ENCODE measurements around the gene KLK15. TPM values are rescaled to one million over a fixed set of nuclear protein-coding genes. Genes with fewer than 3 reads are reported as not detected.
A peak's percentile ranks its signal among the peaks of the same experiment; 100 is the strongest.

KLK15 gene
- total RNA-seq, 1 donor from 2014 or later, result not detected

- no peaks in the 10 kb centered on the region for H3K9me3 ChIP-seq (ENCODE audit: low read depth)
- H3K4me2 ChIP-seq, result peak overlapping the region; percentile 57
- peak overlapping the region; percentile 80 for H3K4me3 Mint-ChIP-seq
- H3K27me3 Mint-ChIP-seq (ENCODE audit: insufficient read depth, low read depth), result peaks cover 28% of the 10 kb centered on the region
- H3K36me3 Mint-ChIP-seq, result no peaks in the 10 kb centered on the region
- no peak overlapping the region for H2AFZ ChIP-seq (replicated peaks)
- H3K4me1 Mint-ChIP-seq, result peaks cover 39% of the 10 kb centered on the region
- H4K20me1 ChIP-seq (ENCODE audit: low read depth), result no peaks in the 10 kb centered on the region
- no peaks in the 10 kb centered on the region for H3K9me3 Mint-ChIP-seq
- peak; percentile 68 for DNase-seq (ENCODE audit: low spot score)
- no peaks in the 10 kb centered on the region for H3K36me3 ChIP-seq
- H3K27ac ChIP-seq, result no peak overlapping the region
- TF ChIP-seq EZH2 (IDR thresholded peaks at IDR 0.05), result peak; percentile 50
- TF ChIP-seq CTCF (IDR thresholded peaks at IDR 0.05), result no peak
- TF ChIP-seq EZH2phosphoT487 (IDR thresholded peaks at IDR 0.05), result peak; percentile 57
- H3K9ac ChIP-seq, result no peak overlapping the region
- H3F3A ChIP-seq (ENCODE audit: low read depth), result peaks cover 5% of the 10 kb centered on the region
- peak overlapping the region; percentile 15 for H3K4me3 ChIP-seq
- no peak overlapping the region for H3K27ac Mint-ChIP-seq
- no peaks in the 10 kb centered on the region for H3K79me2 ChIP-seq (ENCODE audit: low read depth)
- peaks cover 85% of the 10 kb centered on the region for H3K27me3 ChIP-seq
- H3K4me1 ChIP-seq, result no peaks in the 10 kb centered on the region
These were observed 55.5 kb downstream of the KLK15 start for GRCh38 chr19:50777830-50778303.

- H3K9me3 Mint-ChIP-seq, result no peaks in the 10 kb centered on the region
- no peak overlapping the region for H3K27ac Mint-ChIP-seq
- H3K9me3 ChIP-seq (ENCODE audit: low read depth), result no peaks in the 10 kb centered on the region
- H3K9ac ChIP-seq, result no peak overlapping the region
- no peak overlapping the region for H3K27ac ChIP-seq
- no peaks in the 10 kb centered on the region for H4K20me1 ChIP-seq (ENCODE audit: low read depth)
- peaks cover 5% of the 10 kb centered on the region for H3F3A ChIP-seq (ENCODE audit: low read depth)
- no peak overlapping the region for H2AFZ ChIP-seq (replicated peaks)
- no peak overlapping the region for H3K4me2 ChIP-seq
- H3K27me3 ChIP-seq, result peaks cover 79% of the 10 kb centered on the region
- peaks cover 35% of the 10 kb centered on the region for H3K4me1 Mint-ChIP-seq
- no peaks in the 10 kb centered on the region for H3K36me3 ChIP-seq
- H3K36me3 Mint-ChIP-seq, result no peaks in the 10 kb centered on the region
- TF ChIP-seq CTCF (IDR thresholded peaks at IDR 0.05), result no peak
- no peak for TF ChIP-seq EZH2 (IDR thresholded peaks at IDR 0.05)
- no peak for TF ChIP-seq EZH2phosphoT487 (IDR thresholded peaks at IDR 0.05)
- H3K79me2 ChIP-seq (ENCODE audit: low read depth), result no peaks in the 10 kb centered on the region
- DNase-seq (ENCODE audit: low spot score), result no peak
- peaks cover 24% of the 10 kb centered on the region for H3K27me3 Mint-ChIP-seq (ENCODE audit: insufficient read depth, low read depth)
- peak overlapping the region; percentile 18 for H3K4me3 Mint-ChIP-seq
- no peak overlapping the region for H3K4me3 ChIP-seq
- no peaks in the 10 kb centered on the region for H3K4me1 ChIP-seq
These were observed 56.1 kb downstream of the KLK15 start for GRCh38 chr19:50777261-50777660.

GRCh38 chr19:50776131-50776530 is 57.2 kb downstream of the KLK15 start:
- H3K27me3 Mint-ChIP-seq (ENCODE audit: insufficient read depth, low read depth), result peaks cover 24% of the 10 kb centered on the region
- TF ChIP-seq EZH2phosphoT487 (IDR thresholded peaks at IDR 0.05) (no peak), CTCF (IDR thresholded peaks at IDR 0.05) (no peak), EZH2 (IDR thresholded peaks at IDR 0.05) (no peak)

More at GRCh38 chr19:50776131-50776530, 57.2 kb downstream of the KLK15 start:
- Histone ChIP-seq H3K27me3 (peaks cover 68% of the 10 kb centered on the region), H3K27ac (no peak overlapping the region), H2AFZ (replicated peaks) (no peak overlapping the region), H3K36me3 (no peaks in the 10 kb centered on the region), H3K4me3 (no peak overlapping the region), H3K9ac (no peak overlapping the region), H3K9me3 (ENCODE audit: low read depth) (no peaks in the 10 kb centered on the region), H3K4me2 (no peak overlapping the region), H3K4me1 (no peaks in the 10 kb centered on the region), H3F3A (ENCODE audit: low read depth) (peaks cover 5% of the 10 kb centered on the region), H4K20me1 (ENCODE audit: low read depth) (no peaks in the 10 kb centered on the region), H3K79me2 (ENCODE audit: low read depth) (no peaks in the 10 kb centered on the region)
- H3K36me3 Mint-ChIP-seq, result no peaks in the 10 kb centered on the region
- H3K9me3 Mint-ChIP-seq, result no peaks in the 10 kb centered on the region
- DNase-seq (ENCODE audit: low spot score), result no peak
- H3K27ac Mint-ChIP-seq, result no peak overlapping the region
- H3K4me1 Mint-ChIP-seq, result peaks cover 35% of the 10 kb centered on the region
- no peak overlapping the region for H3K4me3 Mint-ChIP-seq

Small RNA genes within 50 kb of the gene (small RNA-seq; reads per million reads assigned to genes)
- gene SNORD88A, result 240 reads per million, percentile 99 among the genes with 10 or more reads in this experiment
- not detected for gene SNORD88B
- not detected for gene SNORD88C

Other genes starting within 250 kb of the KLK15 start
- 0.41 and 1.1 TPM in 2 replicates for gene SYT3, start 193.7 kb downstream of the KLK15 start, total RNA-seq (ENCODE audit: low replicate concordance)
- gene C19orf81, start 184.1 kb downstream of the KLK15 start, total RNA-seq (ENCODE audit: low replicate concordance), result 1.3 and 6.0 TPM in 2 replicates
- 1.4 and 2.3 TPM in 2 replicates for gene SHANK1, start 113.8 kb downstream of the KLK15 start, total RNA-seq (ENCODE audit: low replicate concordance)
- 0.09 and 3.4 TPM in 2 replicates for gene CLEC11A, start 110.2 kb downstream of the KLK15 start, total RNA-seq (ENCODE audit: low replicate concordance)
- not detected in 2 replicates for gene GPR32, start 63.1 kb downstream of the KLK15 start, total RNA-seq (ENCODE audit: low replicate concordance)
- gene ACP4, start 43.2 kb downstream of the KLK15 start, total RNA-seq (ENCODE audit: low replicate concordance), result not detected in 2 replicates
- gene KLK1, start 9.8 kb downstream of the KLK15 start, total RNA-seq (ENCODE audit: low replicate concordance), result not detected in 2 replicates
- gene KLK3, start 21.3 kb upstream of the KLK15 start, total RNA-seq (ENCODE audit: low replicate concordance), result not detected in 2 replicates
- not detected in 2 replicates for gene KLK2, start 39.9 kb upstream of the KLK15 start, total RNA-seq (ENCODE audit: low replicate concordance)
- 0.68 TPM in 1 of 2 replicates, not detected in the other for gene KLK4, start 77.8 kb upstream of the KLK15 start, total RNA-seq (ENCODE audit: low replicate concordance)
- not detected in 2 replicates for gene KLK5, start 119.5 kb upstream of the KLK15 start, total RNA-seq (ENCODE audit: low replicate concordance)
- not detected in 2 replicates for gene KLK6, start 136.0 kb upstream of the KLK15 start, total RNA-seq (ENCODE audit: low replicate concordance)
- gene KLK7, start 150.3 kb upstream of the KLK15 start, total RNA-seq (ENCODE audit: low replicate concordance), result 0.28 and 0.36 TPM in 2 replicates
- gene KLK8, start 168.0 kb upstream of the KLK15 start, total RNA-seq (ENCODE audit: low replicate concordance), result 0.46 TPM in 1 of 2 replicates, not detected in the other
- 1.9 TPM in 1 of 2 replicates, not detected in the other for gene KLK10, start 186.1 kb upstream of the KLK15 start, total RNA-seq (ENCODE audit: low replicate concordance)
- not detected in 2 replicates for gene KLK11, start 193.0 kb upstream of the KLK15 start, total RNA-seq (ENCODE audit: low replicate concordance)
- gene KLK12, start 201.4 kb upstream of the KLK15 start, total RNA-seq (ENCODE audit: low replicate concordance), result not detected in 2 replicates
- gene KLK13, start 231.5 kb upstream of the KLK15 start, total RNA-seq (ENCODE audit: low replicate concordance), result not detected in 2 replicates
- not detected in 2 replicates for gene KLK14, start 249.3 kb upstream of the KLK15 start, total RNA-seq (ENCODE audit: low replicate concordance)